SK-N-SH treated with all-trans-retinoic acid at 6 μM for 48 hours (cell line): ENCODE measurements around the gene C15orf39.

Experiments used
- ATAC-seq: fragments of 200-7000 bp; cut with Tn5 transposase; 3 replicates; pipeline ENCODE4 v1.9.1; 2020; ENCODE audit warnings: mild to moderate bottlenecking, moderate library complexity
- ARNTL ChIP-seq: fragments of 450-650 bp; formaldehyde crosslinking; IDR thresholded peaks from 2 replicates; pipeline ENCODE4 v1.5.0; 2020; ENCODE audit warnings: low read depth, mild to moderate bottlenecking, moderate library complexity, borderline replicate concordance
- BACH2 ChIP-seq: fragments of 250-450 bp; sonication (Bioruptor Pico); IDR thresholded peaks from 2 replicates; pipeline ENCODE4 v1.9.0; 2021; ENCODE audit warnings: mild to moderate bottlenecking, borderline replicate concordance
- CSDC2 ChIP-seq: fragments of 250-450 bp; sonication (Bioruptor Pico); IDR thresholded peaks from 2 replicates; pipeline ENCODE4 v1.5.0; 2020; ENCODE audit warnings: mild to moderate bottlenecking, moderate library complexity
- ESRRG ChIP-seq: fragments of 250-450 bp; sonication (Bioruptor Pico); IDR thresholded peaks from 2 replicates; pipeline ENCODE4 v1.6.1; 2021; ENCODE audit warnings: mild to moderate bottlenecking
- ISL1 ChIP-seq: fragments of 250-450 bp; sonication (Bioruptor Pico); IDR thresholded peaks from 2 replicates; pipeline ENCODE4 v2.1.2; 2022; ENCODE audit warnings: mild to moderate bottlenecking, moderate library complexity
- OSR1 ChIP-seq: fragments of 250-450 bp; sonication (Bioruptor Pico); IDR thresholded peaks from 2 replicates; pipeline ENCODE4 v1.8.0; 2022; ENCODE audit warnings: moderate library complexity, mild to moderate bottlenecking, inconsistent platforms
- PPARA ChIP-seq: fragments of 250-450 bp; sonication (Bioruptor Pico); IDR thresholded peaks from 2 replicates; pipeline ENCODE4 v1.5.0; 2020; ENCODE audit warnings: mild to moderate bottlenecking, borderline replicate concordance
- RARB ChIP-seq: fragments of 250-450 bp; sonication (Bioruptor Pico); IDR thresholded peaks from 2 replicates; pipeline ENCODE4 v1.8.0; 2021; ENCODE audit warnings: mild to moderate bottlenecking, moderate library complexity
- SNAI2 ChIP-seq: fragments of 250-450 bp; sonication (Bioruptor Pico); IDR thresholded peaks from 2 replicates; pipeline ENCODE4 v1.5.0; 2020; ENCODE audit warnings: mild to moderate bottlenecking, moderate library complexity
- TCF4 ChIP-seq: fragments of 250-450 bp; sonication (Bioruptor Pico); IDR thresholded peaks from 2 replicates; pipeline ENCODE4 v1.8.0; 2021; ENCODE audit warnings: mild to moderate bottlenecking, moderate library complexity, borderline replicate concordance
- TOX ChIP-seq: fragments of 250-450 bp; sonication (Bioruptor Pico); IDR thresholded peaks from 2 replicates; pipeline ENCODE4 v1.8.0; 2021; ENCODE audit warnings: mild to moderate bottlenecking, moderate library complexity, borderline replicate concordance
- ZC3H10 ChIP-seq: fragments of 250-450 bp; sonication (Bioruptor Pico); IDR thresholded peaks from 2 replicates; pipeline ENCODE4 v1.5.1; 2021; ENCODE audit warnings: mild to moderate bottlenecking, moderate library complexity
- ZFP3 ChIP-seq: fragments of 250-450 bp; sonication (Bioruptor Pico); IDR thresholded peaks from 2 replicates; pipeline ENCODE4 v1.5.0; 2020; ENCODE audit warnings: mild to moderate bottlenecking, moderate library complexity
- ZFP30 ChIP-seq: fragments of 450-650 bp; formaldehyde crosslinking; IDR thresholded peaks from 2 replicates; pipeline ENCODE4 v1.5.0; 2022; ENCODE audit warnings: mild to moderate bottlenecking, moderate library complexity
- ZNF565 ChIP-seq: fragments of 450-650 bp; formaldehyde crosslinking; conservative IDR thresholded peaks from 2 replicates; pipeline ENCODE4 v1.5.0; 2020; ENCODE audit warnings: low read depth, mild to moderate bottlenecking, moderate library complexity
- ZNF70 ChIP-seq: fragments of 450-650 bp; formaldehyde crosslinking; IDR thresholded peaks from 2 replicates; pipeline ENCODE4 v1.5.0; 2020; ENCODE audit warnings: mild to moderate bottlenecking, moderate library complexity
- ZNF8 ChIP-seq: fragments of 450-650 bp; formaldehyde crosslinking; IDR thresholded peaks from 2 replicates; pipeline ENCODE4 v1.5.0; 2020; ENCODE audit warnings: mild to moderate bottlenecking, moderate library complexity
- TF ChIP-seq, protein P1 (sequence below): fragments of 250-450 bp; sonication (Bioruptor Pico); IDR thresholded peaks from 2 replicates; pipeline ENCODE4 v1.5.1; 2020; ENCODE audit warnings: low read depth, mild to moderate bottlenecking, moderate library complexity
- TF ChIP-seq, protein P2 (sequence below): fragments of 250-450 bp; sonication (Bioruptor Pico); IDR thresholded peaks from 2 replicates; pipeline ENCODE4 v1.8.0; 2021; ENCODE audit warnings: low read depth, mild to moderate bottlenecking, moderate library complexity, borderline replicate concordance
- TF ChIP-seq, protein P3 (sequence below): fragments of 250-450 bp; sonication (Bioruptor Pico); IDR thresholded peaks from 2 replicates; pipeline ENCODE4 v1.5.1; 2021; ENCODE audit warnings: mild to moderate bottlenecking, moderate library complexity
- TF ChIP-seq, protein P4 (sequence below): fragments of 250-450 bp; sonication (Bioruptor Pico); IDR thresholded peaks from 2 replicates; pipeline ENCODE4 v1.8.0; 2020; ENCODE audit warnings: mild to moderate bottlenecking, moderate library complexity, borderline replicate concordance

C15orf39 gene

DNA sequence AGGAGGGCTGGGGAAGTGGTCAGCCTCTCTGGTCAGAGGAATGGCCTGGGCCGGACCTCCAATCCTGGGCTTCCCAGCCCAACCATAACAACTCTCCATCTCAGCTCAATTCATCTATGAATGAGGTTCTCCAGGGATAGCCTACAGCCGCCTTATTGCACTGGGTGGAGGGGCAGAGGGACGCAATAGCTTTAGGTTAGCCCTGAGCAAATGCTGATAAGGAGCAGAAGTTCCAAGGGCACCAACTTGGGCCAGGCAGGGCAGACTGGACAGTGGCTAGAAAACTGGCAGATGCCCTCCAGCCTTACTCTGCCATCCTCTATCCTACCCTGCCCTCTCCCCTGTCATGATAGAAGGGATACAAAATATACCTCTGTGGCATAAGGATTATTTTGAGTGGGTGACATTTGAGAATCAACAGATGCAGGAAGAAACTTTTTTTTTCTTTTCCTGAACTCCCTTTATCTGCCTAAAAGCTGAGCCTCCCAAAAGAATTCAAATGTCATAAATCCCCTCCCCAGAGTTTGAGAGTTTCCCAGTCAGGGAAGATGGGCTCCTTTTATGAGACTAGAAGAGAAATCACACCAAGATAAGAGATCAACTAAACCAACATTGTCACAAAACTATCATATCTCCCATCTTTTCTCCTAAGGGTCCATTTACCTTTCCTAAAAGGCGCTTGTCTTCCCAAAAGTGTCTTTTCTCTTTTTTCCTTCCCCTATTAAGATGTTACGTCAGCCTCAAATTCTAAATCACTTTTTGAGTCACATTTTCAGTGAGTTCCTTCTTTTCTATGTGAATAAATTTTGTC lies 40.4 kb upstream of the C15orf39 start:
- ATAC-seq = no peak
- TF ChIP-seq OSR1 = no peak
- no peak for TF ChIP-seq RARB (CRISPR knock-in tag)
- no peak for TF ChIP-seq ZFP30 (CRISPR knock-in tag)
- no peak for TF ChIP-seq ISL1 (CRISPR knock-in tag)
- TF ChIP-seq, protein P1, sequence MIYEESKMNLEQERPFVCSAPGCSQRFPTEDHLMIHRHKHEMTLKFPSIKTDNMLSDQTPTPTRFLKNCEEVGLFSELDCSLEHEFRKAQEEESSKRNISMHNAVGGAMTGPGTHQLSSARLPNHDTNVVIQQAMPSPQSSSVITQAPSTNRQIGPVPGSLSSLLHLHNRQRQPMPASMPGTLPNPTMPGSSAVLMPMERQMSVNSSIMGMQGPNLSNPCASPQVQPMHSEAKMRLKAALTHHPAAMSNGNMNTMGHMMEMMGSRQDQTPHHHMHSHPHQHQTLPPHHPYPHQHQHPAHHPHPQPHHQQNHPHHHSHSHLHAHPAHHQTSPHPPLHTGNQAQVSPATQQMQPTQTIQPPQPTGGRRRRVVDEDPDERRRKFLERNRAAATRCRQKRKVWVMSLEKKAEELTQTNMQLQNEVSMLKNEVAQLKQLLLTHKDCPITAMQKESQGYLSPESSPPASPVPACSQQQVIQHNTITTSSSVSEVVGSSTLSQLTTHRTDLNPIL = no peak
- no peak for TF ChIP-seq PPARA
- TF ChIP-seq, protein P2, sequence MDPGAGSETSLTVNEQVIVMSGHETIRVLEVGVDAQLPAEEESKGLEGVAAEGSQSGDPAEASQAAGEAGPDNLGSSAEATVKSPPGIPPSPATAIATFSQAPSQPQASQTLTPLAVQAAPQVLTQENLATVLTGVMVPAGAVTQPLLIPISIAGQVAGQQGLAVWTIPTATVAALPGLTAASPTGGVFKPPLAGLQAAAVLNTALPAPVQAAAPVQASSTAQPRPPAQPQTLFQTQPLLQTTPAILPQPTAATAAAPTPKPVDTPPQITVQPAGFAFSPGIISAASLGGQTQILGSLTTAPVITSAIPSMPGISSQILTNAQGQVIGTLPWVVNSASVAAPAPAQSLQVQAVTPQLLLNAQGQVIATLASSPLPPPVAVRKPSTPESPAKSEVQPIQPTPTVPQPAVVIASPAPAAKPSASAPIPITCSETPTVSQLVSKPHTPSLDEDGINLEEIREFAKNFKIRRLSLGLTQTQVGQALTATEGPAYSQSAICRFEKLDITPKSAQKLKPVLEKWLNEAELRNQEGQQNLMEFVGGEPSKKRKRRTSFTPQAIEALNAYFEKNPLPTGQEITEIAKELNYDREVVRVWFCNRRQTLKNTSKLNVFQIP (CRISPR knock-in tag) = no peak
- no peak for TF ChIP-seq ZNF565
- no peak for TF ChIP-seq CSDC2 (CRISPR knock-in tag)
- no peak for TF ChIP-seq ZC3H10 (CRISPR knock-in tag)
- TF ChIP-seq, protein P3, sequence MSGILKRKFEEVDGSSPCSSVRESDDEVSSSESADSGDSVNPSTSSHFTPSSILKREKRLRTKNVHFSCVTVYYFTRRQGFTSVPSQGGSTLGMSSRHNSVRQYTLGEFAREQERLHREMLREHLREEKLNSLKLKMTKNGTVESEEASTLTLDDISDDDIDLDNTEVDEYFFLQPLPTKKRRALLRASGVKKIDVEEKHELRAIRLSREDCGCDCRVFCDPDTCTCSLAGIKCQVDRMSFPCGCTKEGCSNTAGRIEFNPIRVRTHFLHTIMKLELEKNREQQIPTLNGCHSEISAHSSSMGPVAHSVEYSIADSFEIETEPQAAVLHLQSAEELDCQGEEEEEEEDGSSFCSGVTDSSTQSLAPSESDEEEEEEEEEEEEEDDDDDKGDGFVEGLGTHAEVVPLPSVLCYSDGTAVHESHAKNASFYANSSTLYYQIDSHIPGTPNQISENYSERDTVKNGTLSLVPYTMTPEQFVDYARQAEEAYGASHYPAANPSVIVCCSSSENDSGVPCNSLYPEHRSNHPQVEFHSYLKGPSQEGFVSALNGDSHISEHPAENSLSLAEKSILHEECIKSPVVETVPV = no peak
- TF ChIP-seq TOX (CRISPR knock-in tag) = no peak
- no peak for TF ChIP-seq BACH2 (CRISPR knock-in tag)
- TF ChIP-seq ZNF70 (CRISPR knock-in tag) = no peak
- TF ChIP-seq, all 23 proteins: peak for 0

DNA sequence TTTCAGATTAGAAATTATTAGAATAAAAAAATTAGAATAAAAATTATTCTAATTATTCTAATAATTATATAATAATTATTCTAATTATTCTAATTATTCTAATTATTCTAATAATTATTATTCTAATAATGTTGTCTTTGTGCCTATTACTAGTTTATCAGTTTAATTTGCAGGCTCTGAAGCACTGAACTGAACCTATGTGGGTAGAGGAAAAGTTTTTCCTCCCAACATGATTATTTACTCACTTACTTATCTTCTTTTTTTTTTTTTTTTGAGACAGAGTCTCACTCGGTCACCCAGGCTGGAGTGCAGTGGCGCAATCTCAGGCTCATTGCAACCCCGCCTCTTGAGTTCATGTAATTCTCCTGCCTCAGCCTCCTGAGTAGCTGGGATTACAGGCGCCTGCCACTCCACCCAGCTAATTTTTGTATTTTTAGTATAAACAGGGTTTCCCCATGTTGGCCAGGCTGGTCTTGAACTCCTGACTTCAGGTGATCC lies 39.7 kb upstream of the C15orf39 start:
- TF ChIP-seq ESRRG (CRISPR knock-in tag) (no peak), TOX (CRISPR knock-in tag) (no peak), BACH2 (CRISPR knock-in tag) (no peak)
- ATAC-seq = no peak

DNA sequence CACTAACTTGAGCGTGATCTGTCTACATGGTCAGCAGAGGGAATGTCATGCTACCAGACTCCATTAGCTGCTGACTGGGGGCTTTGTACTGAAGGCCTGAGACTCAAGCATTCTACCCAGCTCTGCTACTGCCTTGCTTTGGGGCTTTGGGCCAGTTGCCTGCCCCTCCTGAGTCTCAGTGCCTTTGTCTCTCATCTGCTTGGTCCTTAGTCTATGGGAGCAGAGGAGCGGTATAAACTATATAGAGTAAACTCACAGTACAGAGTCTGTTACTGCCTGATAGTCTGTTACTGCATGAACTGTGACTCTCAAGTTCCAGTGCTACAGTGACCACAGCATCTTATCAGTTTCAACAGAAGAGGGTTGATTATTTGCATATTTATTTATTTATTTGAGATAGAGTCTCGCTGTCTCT lies 38.5 kb upstream of the C15orf39 start:
- TF ChIP-seq CSDC2 (CRISPR knock-in tag) (no peak), TCF4 (CRISPR knock-in tag) (no peak), ZNF70 (CRISPR knock-in tag) (no peak), ISL1 (CRISPR knock-in tag) (no peak), OSR1 (no peak), ZNF8 (no peak), ZFP30 (CRISPR knock-in tag) (no peak), RARB (CRISPR knock-in tag) (no peak)
- TF ChIP-seq, protein P4, sequence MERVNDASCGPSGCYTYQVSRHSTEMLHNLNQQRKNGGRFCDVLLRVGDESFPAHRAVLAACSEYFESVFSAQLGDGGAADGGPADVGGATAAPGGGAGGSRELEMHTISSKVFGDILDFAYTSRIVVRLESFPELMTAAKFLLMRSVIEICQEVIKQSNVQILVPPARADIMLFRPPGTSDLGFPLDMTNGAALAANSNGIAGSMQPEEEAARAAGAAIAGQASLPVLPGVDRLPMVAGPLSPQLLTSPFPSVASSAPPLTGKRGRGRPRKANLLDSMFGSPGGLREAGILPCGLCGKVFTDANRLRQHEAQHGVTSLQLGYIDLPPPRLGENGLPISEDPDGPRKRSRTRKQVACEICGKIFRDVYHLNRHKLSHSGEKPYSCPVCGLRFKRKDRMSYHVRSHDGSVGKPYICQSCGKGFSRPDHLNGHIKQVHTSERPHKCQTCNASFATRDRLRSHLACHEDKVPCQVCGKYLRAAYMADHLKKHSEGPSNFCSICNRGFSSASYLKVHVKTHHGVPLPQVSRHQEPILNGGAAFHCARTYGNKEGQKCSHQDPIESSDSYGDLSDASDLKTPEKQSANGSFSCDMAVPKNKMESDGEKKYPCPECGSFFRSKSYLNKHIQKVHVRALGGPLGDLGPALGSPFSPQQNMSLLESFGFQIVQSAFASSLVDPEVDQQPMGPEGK (CRISPR knock-in tag) = no peak
- TF ChIP-seq, protein P3 = no peak
- no peak for ATAC-seq

DNA sequence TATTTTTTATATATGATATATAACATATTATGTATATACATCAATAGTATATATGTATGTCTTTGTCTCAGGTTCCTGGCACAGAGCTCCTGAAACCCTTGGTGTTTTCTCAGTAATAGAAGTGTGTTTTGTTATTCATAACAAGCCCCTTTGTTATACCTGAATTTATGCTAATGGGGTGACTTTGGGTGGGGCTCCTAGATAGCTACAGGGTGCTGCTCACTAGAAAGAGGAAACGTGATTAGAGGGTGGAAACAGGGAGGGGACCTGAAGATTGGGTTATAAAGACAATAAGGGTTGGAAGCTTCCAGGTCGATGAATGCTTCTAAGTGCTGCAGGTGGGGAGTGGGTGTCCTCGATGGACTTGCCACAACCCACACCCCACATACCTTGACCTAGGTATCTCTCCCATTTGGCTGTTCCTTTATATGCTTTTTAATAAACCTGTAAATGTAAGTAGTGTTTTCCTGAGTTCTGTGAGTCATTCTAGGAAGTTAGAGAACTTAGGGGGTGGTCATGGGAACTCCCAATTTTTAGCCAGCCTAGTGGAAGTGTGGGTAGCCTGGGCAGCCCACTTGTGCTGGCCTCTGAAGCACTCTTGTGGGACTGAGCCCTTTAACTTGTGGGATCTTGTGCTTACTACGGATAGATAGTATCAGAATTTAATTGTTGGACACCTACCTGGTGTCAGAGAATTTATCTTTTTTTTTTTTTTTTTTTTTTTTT lies 36.9 kb upstream of the C15orf39 start:
- no peak for ATAC-seq
- TF ChIP-seq TOX (CRISPR knock-in tag) = no peak
- TF ChIP-seq ZC3H10 (CRISPR knock-in tag) = no peak
- no peak for TF ChIP-seq SNAI2 (CRISPR knock-in tag)
- TF ChIP-seq CSDC2 (CRISPR knock-in tag) = no peak
- TF ChIP-seq ZNF565 = no peak
- TF ChIP-seq OSR1 = no peak
- TF ChIP-seq, protein P2 (CRISPR knock-in tag) = no peak
- TF ChIP-seq ARNTL (CRISPR knock-in tag) = no peak
- TF ChIP-seq BACH2 (CRISPR knock-in tag) = no peak
- no peak for TF ChIP-seq ZFP3 (CRISPR knock-in tag)
- TF ChIP-seq, protein P1 = no peak
